Measurements from ENCODE around the gene MESD. TPM values are rescaled to one million over a fixed set of nuclear protein-coding genes. Genes with fewer than 3 reads are reported as not detected.

MESD gene
- total and polyA plus RNA-seq, 9 of the 15 experiments (the other 6 are each of a cell fraction or from before 2014, with no cell fraction given) = 11.3 to 39.7 (median 22.8) TPM

- TF ChIP-seq HDAC2 (IDR thresholded peaks at IDR 0.05) = no peak
- H3K9ac ChIP-seq (ENCODE audit: insufficient read depth in 1 of 2, low read depth in 2 of 2, low read length in 2 of 2) = no peak overlapping the region
- peaks cover 10% of the 10 kb centered on the region; the same call in 1 of the 2 replicates for H4K20me1 ChIP-seq (replicated peaks; ENCODE audit: control insufficient read depth, insufficient read depth, low read length)
- H3K27me3 ChIP-seq (ENCODE audit: control insufficient read depth in 2 of 2, insufficient read depth in 2 of 2, low read length in 2 of 2) = no peaks in the 10 kb centered on the region
- ATAC-seq = no peak
- no peaks in the 10 kb centered on the region for H3K79me2 ChIP-seq (ENCODE audit: control insufficient read depth, insufficient read depth, low read length)
- WGBS (ENCODE audit: insufficient coverage, low coverage, missing lambda C conversion rate) = 47% methylated on average over 3 of the region's 3 CpGs
- H2AFZ ChIP-seq (ENCODE audit: low read depth, low read length) = no peak overlapping the region
- peaks cover 5% of the 10 kb centered on the region; the same call in 1 of the 3 replicates for H3K36me3 ChIP-seq (ENCODE audit: control insufficient read depth, insufficient read depth, low read length)
- no peaks in the 10 kb centered on the region for H3K9me1 ChIP-seq (ENCODE audit: control insufficient read depth, insufficient read depth, low read length)
- H3K27ac ChIP-seq (ENCODE audit: extremely low read depth, low read depth, low read length) = no peak overlapping the region
- no TSS peak for BruUV-seq (replicated peaks)
- in situ Hi-C loops (cut with MboI) (no loop called here), intact Hi-C loops (cut with micrococcal nuclease) (no loop called here)
- no peaks in the 10 kb centered on the region for H3K9me3 ChIP-seq (replicated peaks; ENCODE audit: control insufficient read depth, insufficient read depth, low read depth, low read length)
- H3K4me3 ChIP-seq = no peak overlapping the region
- no peak for FAIRE-seq
- ChIA-PET POLR2A (no interaction called here), CTCF (ENCODE audit: low intra/inter-chr PET ratio) (no interaction called here)
- H3K4me1 ChIP-seq (replicated peaks in 1 of 2; ENCODE audit: control insufficient read depth in 2 of 2, insufficient read depth in 2 of 2, low read length in 2 of 2) = no peaks in the 10 kb centered on the region
- H3K4me2 ChIP-seq (ENCODE audit: insufficient read depth, low read length) = no peak overlapping the region
- no peak for DNase-seq (ENCODE audit: extremely low read depth in 1 of 4, low spot score in 3 of 4)
Measured at GRCh38 chr15:80944818-80945217, 44.8 kb downstream of the MESD start.

GRCh38 chr15:80942746-80943565 lies 46.7 kb downstream of the MESD start:
- ChIA-PET POLR2A (no interaction called here), CTCF (ENCODE audit: low intra/inter-chr PET ratio) (no interaction called here)
- no peak for FAIRE-seq

More at GRCh38 chr15:80942746-80943565, 46.7 kb downstream of the MESD start:
- no peak overlapping the region for H3K4me2 ChIP-seq (ENCODE audit: insufficient read depth, low read length)
- ATAC-seq (no peak), DNase-seq (ENCODE audit: extremely low read depth in 1 of 4, low spot score in 3 of 4) (no peak)
- no peak overlapping the region for H2AFZ ChIP-seq (ENCODE audit: low read depth, low read length)
- no peak for TF ChIP-seq ZNF24 (IDR thresholded peaks at IDR 0.05)
- no peak for TF ChIP-seq EP300 (IDR thresholded peaks at IDR 0.05; ENCODE audit: low read length)
- no peak for TF ChIP-seq CREBBP (IDR thresholded peaks at IDR 0.05; ENCODE audit: low read depth, low read length)
- no peak for TF ChIP-seq SOX6 (IDR thresholded peaks at IDR 0.05)
- TF ChIP-seq KLF13 (tag; IDR thresholded peaks at IDR 0.05; ENCODE audit: borderline replicate concordance, low read depth) = no peak
- TF ChIP-seq SIRT6 (IDR thresholded peaks at IDR 0.05; ENCODE audit: low read depth, low read length) = no peak
- no peak for TF ChIP-seq TOE1 (IDR thresholded peaks at IDR 0.05; ENCODE audit: borderline replicate concordance)
- TF ChIP-seq TOE1 (CRISPR knock-in tag; IDR thresholded peaks at IDR 0.05; ENCODE audit: borderline replicate concordance, low read depth) = no peak
- TF ChIP-seq ZNF79 (CRISPR knock-in tag; IDR thresholded peaks at IDR 0.05; ENCODE audit: low read depth) = no peak
- no peaks in the 10 kb centered on the region for H3K4me1 ChIP-seq (replicated peaks in 1 of 2; ENCODE audit: control insufficient read depth in 2 of 2, insufficient read depth in 2 of 2, low read length in 2 of 2)
- no peaks in the 10 kb centered on the region for H3K9me1 ChIP-seq (ENCODE audit: control insufficient read depth, insufficient read depth, low read length)
- no TSS peak for BruUV-seq (replicated peaks)
- no peaks in the 10 kb centered on the region for H3K27me3 ChIP-seq (ENCODE audit: control insufficient read depth in 2 of 2, insufficient read depth in 2 of 2, low read length in 2 of 2)
- intact Hi-C loops (cut with micrococcal nuclease) (no loop called here), in situ Hi-C loops (cut with MboI) (no loop called here)
- no peaks in the 10 kb centered on the region for H3K79me2 ChIP-seq (ENCODE audit: control insufficient read depth, insufficient read depth, low read length)
- no peak overlapping the region for H3K4me3 ChIP-seq
- no peak overlapping the region for H3K27ac ChIP-seq (ENCODE audit: extremely low read depth, low read depth, low read length)
- 63% methylated on average over 16 of the region's 16 CpGs for WGBS (ENCODE audit: insufficient coverage, low coverage, missing lambda C conversion rate)
- no peaks in the 10 kb centered on the region for H3K9me3 ChIP-seq (replicated peaks; ENCODE audit: control insufficient read depth, insufficient read depth, low read depth, low read length)
- H3K9ac ChIP-seq (ENCODE audit: insufficient read depth in 1 of 2, low read depth in 2 of 2, low read length in 2 of 2) = no peak overlapping the region
- 0 out of 3 replicates have a peak, but pooled peaks cover 2% of the 10 kb centered on the region for H3K36me3 ChIP-seq (ENCODE audit: control insufficient read depth, insufficient read depth, low read length)
- peaks cover 10% of the 10 kb centered on the region; the same call in 1 of the 2 replicates for H4K20me1 ChIP-seq (replicated peaks; ENCODE audit: control insufficient read depth, insufficient read depth, low read length)
